ENCODE measurements around the gene SLC25A25.
A peak's percentile ranks its signal among the peaks of the same experiment; 100 is the strongest.

DNA sequence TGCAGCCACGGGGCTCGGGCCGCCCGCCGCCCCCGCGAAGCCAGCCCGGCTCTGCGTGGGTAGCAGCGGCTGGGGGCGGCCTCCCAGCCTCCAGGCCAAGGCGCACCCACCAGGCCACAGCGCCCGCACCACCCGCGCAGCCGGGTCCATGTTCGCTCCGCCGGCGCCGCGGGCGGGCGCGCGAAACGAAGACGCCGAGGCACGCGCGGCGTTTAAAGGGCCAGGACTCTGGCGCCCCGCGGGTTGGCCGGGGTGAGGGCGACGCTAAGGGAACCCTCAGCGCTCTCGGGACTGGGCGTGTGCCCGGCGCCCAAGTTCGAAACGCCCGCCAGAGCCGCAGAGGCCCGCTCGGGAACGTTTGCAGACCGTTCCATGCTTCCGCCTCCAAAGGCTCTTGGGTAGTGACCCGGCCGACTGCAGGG, 59.5 kb downstream of the SLC25A25 start, which contains the start of gene PTGES2:
- TF ChIP-seq, protein P1, sequence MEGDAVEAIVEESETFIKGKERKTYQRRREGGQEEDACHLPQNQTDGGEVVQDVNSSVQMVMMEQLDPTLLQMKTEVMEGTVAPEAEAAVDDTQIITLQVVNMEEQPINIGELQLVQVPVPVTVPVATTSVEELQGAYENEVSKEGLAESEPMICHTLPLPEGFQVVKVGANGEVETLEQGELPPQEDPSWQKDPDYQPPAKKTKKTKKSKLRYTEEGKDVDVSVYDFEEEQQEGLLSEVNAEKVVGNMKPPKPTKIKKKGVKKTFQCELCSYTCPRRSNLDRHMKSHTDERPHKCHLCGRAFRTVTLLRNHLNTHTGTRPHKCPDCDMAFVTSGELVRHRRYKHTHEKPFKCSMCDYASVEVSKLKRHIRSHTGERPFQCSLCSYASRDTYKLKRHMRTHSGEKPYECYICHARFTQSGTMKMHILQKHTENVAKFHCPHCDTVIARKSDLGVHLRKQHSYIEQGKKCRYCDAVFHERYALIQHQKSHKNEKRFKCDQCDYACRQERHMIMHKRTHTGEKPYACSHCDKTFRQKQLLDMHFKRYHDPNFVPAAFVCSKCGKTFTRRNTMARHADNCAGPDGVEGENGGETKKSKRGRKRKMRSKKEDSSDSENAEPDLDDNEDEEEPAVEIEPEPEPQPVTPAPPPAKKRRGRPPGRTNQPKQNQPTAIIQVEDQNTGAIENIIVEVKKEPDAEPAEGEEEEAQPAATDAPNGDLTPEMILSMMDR (IDR thresholded peaks at IDR 0.05; ENCODE audit: extremely low read depth in 1 of 2, insufficient read depth in 1 of 2, low read depth in 1 of 2, low read length in 2 of 2), result no peak
- TF ChIP-seq POLR2AphosphoS5 (IDR thresholded peaks at IDR 0.05; ENCODE audit: insufficient read depth, low read depth, low read length) (no peak), FOS (IDR thresholded peaks at IDR 0.05; ENCODE audit: borderline replicate concordance, insufficient read depth, low read length) (peak; percentile 6), MYC (IDR thresholded peaks at IDR 0.05; ENCODE audit: low read depth, low read length) (no peak), POLR2A (IDR thresholded peaks at IDR 0.05; ENCODE audit: low read depth, low read length) (peak; percentile 66), EZH2 (IDR thresholded peaks at IDR 0.05; ENCODE audit: borderline replicate concordance, low read depth, low read length, severe bottlenecking) (no peak), GATA2 (IDR thresholded peaks at IDR 0.05; ENCODE audit: insufficient read depth, insufficient read length, low read depth, low read length) (no peak), JUN (IDR thresholded peaks at IDR 0.05; ENCODE audit: borderline replicate concordance, insufficient read depth, insufficient read length, low read depth) (no peak)
- TF ChIP-seq, protein P2, sequence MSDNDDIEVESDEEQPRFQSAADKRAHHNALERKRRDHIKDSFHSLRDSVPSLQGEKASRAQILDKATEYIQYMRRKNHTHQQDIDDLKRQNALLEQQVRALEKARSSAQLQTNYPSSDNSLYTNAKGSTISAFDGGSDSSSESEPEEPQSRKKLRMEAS (IDR thresholded peaks at IDR 0.05; ENCODE audit: insufficient read depth, insufficient read length), result peak; percentile 46

Measured in endothelial cell of umbilical vein (primary cell).